CD4-positive, alpha-beta T cell treated with Interleukin-15 for 1 hour (primary cell): ENCODE measurements around the gene PCDHA12.
"Not testable (repeated sequence)": the region's sequence is repeated elsewhere in the genome, so short reads cannot be mapped to it uniquely, and the experiment has no call there.

ENCODE experiments used
- DNase-seq: peaks from one replicate; pipeline ENCODE4 v3.0.0-alpha.2; 2020

PCDHA12 gene

DNA sequence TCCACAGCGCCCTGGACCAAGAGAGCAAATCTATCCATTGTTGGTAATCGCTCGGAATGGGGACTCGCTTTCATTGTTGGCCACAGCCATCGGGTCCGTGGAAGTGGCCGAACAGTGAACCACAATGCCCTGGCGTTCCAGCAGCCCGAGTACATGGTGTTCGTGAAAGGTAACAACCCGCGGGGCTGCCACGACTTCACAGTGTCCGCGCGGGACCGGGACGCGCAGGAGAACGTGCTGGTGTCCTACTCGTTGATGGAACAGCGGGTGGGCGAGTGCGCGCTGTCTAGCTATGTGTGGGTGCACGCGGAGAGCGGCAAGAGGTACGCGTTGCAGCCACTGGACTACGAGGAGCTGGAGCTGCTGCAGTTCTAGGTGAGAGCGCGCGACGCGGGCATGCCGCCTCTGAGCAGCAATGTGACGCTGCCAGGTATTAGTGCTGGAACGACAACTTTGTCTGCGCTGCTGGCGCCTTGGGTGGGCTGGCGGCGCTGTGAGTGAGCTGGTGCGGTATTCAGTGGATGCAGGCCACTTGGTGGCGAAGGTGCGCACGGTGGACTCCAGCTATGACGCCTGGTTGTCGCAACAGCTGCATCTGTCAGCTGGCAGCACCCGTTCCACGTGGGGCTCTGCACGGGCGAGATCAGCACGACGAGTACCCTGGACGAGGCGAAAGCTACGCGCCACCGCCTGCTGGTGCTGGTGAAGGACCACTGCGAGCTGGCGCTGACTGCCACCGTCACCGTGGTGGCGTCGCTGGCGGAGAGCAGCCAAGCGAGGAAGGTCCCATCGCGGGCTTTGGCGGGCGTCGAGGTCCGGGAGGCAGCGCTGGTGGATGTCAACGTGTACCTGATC, 12.4 kb upstream of the PCDHA12 start:
- DNase-seq, result no peak

DNA sequence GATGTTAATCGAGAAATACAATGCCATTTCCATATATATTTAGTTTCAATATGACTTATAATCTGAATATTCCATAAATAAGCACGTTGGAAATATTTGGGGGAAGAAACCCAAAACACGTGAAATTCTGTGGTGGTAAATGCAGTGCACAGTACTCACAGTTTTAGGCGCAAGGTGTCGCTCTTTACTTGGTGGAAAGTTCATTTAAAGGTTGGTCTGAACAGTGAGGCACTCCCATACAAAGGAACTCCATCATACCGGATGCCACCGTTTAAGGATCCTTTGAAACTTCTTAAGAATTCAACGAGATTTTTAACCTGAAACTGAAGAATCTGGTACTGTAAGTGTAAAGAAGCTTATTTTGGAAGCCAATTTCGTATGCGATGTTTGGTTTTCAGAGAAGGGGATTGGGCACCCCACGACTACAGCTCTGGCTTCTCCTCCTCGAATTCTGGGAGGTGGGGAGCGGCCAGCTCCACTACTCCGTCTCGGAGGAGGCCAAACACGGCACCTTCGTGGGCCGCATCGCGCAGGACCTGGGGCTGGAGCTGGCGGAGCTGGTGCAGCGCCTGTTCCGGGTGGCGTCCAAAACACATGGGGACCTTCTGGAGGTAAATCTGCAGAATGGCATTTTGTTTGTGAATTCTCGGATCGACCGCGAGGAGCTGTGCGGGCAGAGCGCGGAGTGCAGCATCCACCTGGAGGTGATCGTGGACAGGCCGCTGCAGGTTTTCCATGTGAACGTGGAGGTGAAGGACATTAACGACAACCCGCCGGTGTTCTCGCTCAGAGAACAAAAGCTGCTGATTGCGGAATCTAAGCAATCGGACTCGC, 6.2 kb upstream of the PCDHA12 start, which contains the start of gene PCDHA11:
PCDHA11 (plus strand) TSS at position 237 of the 834 bp plus-strand sequence; CDS start at position 384, 147 bp downstream.
- DNase-seq, result no peak

DNA sequence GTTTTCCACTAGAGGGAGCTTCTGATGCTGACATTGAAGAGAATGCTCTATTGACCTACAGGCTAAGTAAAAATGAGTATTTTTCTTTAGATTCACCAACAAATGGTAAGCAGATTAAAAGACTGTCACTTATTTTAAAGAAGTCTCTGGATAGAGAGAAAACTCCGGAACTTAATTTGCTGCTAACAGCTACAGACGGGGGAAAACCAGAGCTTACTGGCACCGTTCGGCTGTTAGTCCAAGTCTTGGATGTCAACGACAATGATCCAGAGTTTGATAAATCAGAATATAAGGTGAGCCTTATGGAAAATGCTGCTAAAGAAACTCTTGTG, 5.6 kb upstream of the PCDHA12 start:
- no peak for DNase-seq

DNA sequence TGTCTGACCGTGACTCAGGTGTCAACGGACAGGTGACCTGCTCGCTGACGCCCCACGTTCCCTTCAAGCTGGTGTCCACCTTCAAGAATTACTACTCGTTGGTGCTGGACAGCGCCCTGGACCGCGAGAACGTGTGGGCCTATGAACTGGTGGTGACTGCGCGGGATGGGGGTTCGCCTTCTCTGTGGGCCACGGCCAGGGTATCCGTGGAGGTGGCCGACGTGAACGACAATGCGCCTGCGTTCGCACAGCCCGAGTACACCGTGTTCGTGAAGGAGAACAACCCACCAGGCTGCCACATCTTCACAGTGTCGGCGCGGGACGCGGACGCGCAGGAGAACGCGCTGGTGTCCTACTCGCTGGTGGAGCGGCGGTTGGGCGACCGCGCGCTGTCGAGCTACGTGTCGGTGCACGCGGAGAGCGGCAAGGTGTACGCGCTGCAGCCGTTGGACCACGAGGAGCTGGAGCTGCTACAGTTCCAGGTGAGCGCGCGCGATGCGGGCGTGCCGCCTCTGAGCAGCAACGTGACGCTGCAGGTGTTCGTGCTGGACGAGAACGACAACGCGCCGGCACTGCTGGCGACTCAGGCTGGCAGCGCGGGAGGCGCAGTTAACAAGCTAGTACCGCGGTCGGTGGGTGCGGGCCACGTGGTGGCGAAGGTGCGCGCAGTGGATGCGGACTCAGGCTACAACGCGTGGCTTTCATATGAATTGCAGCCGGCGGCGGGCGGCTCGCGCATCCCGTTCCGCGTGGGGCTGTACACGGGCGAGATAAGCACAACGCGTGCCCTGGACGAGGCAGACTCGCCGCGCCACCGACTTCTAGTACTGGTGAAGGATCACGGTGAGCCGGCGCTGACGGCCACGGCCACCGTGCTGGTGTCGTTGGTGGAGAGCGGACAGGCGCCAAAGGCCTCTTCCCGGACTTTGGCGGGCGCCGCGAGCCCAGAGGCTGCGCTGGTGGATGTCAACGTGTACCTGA, 4.6 kb upstream of the PCDHA12 start:
- no peak for DNase-seq

DNA sequence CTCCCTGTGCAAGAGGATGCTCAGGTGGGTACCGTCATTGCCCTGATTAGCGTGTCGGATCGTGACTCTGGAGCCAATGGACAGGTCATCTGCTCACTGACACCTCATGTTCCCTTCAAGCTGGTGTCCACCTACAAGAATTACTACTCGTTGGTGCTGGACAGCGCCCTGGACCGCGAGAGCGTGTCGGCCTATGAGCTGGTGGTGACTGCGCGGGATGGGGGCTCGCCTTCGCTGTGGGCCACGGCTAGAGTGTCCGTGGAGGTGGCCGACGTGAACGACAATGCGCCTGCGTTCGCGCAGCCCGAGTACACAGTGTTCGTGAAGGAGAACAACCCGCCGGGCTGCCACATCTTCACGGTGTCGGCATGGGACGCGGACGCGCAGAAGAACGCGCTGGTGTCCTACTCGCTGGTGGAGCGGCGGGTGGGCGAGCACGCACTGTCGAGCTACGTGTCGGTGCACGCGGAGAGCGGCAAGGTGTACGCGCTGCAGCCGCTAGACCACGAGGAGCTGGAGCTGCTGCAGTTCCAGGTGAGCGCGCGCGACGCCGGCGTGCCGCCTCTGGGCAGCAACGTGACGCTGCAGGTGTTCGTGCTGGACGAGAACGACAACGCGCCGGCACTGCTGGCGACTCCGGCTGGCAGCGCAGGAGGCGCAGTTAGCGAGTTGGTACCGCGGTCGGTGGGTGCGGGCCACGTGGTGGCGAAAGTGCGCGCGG, 1.6 kb downstream of the PCDHA12 start:
- not testable (repeated sequence) for DNase-seq

DNA sequence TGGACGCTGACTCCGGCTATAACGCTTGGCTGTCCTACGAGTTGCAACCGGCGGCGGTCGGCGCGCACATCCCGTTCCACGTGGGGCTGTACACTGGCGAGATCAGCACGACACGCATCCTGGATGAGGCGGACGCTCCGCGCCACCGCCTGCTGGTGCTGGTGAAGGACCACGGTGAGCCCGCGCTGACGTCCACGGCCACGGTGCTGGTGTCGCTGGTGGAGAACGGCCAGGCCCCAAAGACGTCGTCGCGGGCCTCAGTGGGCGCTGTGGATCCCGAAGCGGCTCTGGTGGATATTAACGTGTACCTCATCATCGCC, 2.1 kb downstream of the PCDHA12 start:
- no peak for DNase-seq

DNA sequence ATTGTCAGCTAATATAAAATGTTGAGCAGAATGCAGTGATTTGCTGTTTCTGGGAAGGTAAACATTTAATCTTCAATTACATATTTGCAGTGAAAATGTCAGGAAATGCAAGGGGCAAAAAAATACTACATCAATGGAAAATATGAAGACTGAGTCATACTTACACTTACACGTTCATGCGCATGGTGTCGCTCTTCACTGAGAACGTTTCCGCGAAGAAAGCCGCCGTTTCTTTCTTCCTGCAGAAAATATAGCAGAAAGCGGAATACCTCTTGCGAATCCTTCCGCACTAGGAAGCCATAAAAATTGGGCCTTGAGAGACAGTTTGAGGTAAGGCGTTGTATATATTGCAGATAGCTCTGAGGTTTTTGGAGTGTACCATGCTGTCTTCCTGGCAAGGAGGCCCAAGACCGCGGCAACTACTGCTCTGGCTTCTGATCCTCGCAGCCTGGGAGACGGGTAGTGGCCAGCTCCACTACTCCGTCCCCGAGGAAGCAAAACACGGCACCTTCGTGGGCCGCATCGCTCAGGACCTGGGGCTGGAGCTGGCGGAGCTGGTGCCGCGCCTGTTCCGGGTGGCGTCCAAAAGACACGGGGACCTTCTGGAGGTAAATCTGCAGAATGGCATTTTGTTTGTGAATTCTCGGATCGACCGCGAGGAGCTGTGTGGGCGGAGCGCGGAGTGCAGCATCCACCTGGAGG, 6.9 kb downstream of the PCDHA12 start, which contains the start of gene PCDHA13:
PCDHA13 (plus strand) TSS at position 236 of the 702 bp plus-strand sequence; CDS start at position 381, 145 bp downstream.
- DNase-seq, result no peak

DNA sequence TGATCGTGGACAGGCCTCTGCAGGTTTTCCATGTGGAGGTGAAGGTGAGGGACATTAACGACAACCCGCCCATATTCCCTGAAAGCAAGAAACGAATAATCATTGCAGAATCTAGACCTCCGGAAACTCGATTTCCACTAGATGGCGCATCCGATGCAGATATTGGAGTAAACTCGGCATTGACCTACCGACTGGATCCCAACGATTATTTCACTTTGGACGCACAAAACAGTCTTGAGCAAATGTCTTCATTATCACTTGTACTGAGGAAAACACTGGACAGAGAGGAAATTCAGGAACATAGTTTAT, 7.4 kb downstream of the PCDHA12 start:
- no peak for DNase-seq

DNA sequence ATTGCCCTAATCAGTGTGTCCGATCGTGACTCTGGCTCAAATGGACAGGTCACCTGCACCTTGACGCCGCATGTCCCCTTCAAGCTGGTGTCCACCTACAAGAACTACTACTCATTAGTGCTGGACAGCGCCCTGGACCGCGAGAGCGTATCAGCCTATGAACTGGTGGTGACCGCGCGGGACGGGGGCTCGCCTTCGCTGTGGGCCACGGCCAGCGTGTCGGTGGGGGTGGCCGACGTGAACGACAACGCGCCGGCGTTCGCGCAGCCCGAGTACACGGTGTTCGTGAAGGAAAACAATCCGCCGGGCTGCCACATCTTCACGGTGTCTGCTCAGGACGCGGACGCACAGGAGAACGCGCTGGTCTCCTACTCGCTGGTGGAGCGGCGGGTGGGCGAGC, 8.3 kb downstream of the PCDHA12 start:
- DNase-seq, result no peak

DNA sequence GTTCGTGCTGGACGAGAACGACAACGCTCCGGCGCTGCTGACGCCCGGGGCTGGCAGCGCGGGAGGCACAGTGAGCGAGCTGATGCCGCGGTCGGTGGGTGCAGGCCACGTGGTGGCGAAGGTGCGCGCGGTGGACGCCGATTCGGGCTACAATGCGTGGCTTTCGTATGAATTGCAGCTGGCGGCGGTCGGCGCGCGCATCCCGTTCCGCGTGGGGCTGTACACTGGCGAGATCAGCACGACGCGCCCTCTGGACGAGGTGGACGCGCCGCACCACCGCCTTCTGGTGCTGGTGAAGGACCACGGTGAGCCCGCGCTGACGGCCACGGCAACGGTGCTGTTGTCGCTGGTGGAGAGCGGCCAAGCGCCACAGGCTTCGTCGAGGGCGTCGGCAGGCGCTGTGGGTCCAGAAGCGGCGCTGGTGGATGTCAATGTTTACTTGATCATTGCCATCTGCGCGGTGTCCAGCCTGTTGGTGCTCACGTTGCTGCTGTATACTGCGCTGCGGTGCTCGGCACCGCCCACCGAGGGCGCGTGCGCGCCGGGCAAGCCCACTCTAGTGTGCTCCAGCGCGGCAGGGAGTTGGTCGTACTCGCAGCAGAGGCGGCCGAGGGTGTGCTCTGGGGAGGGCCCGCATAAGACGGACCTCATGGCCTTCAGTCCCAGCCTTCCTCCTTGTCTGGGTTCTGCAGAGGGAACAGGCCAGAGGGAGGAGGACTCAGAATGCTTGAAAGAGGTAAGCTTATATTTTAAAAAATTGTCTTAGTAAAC, 9.0 kb downstream of the PCDHA12 start:
- DNase-seq, result no peak

DNA sequence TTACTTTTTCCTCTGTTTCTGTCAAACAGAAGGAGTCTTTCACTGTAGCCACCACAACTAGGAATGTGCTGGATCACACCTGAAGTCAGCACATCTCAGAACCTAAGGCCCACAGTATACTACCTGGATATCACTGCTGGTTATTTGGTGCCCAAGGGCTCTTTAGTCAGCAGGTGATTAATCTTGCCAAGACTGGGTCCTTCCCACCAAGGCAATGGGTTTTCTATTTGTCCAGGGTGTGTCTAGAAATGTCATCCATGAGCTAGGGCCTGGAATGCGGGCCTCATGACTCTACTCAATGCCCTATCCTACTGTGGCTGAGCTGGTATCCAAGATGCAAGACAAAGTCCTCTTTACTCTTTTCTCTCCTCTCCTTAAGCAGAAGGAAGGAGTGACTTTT, 41.2 kb downstream of the PCDHA12 start:
- no peak for DNase-seq

DNA sequence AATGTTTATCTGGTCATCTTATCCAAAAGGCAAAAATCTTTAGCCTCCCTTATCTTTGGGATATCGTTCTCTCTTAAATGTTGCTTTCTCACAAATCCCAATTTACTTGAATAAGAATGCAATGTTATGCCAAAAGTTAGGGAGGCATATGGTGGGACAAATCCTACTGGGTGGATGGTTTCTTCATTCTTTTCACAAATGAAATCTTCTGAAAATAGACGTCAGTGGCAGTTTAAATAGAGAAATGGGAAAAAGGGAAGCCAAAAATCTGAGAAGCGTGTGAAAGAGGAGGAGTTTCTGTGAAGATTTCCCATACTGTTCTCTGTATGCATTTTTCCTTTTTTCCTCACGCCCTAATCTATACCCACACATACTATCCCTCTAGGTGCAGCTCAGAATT, 48.5 kb downstream of the PCDHA12 start:
- no peak for DNase-seq

DNA sequence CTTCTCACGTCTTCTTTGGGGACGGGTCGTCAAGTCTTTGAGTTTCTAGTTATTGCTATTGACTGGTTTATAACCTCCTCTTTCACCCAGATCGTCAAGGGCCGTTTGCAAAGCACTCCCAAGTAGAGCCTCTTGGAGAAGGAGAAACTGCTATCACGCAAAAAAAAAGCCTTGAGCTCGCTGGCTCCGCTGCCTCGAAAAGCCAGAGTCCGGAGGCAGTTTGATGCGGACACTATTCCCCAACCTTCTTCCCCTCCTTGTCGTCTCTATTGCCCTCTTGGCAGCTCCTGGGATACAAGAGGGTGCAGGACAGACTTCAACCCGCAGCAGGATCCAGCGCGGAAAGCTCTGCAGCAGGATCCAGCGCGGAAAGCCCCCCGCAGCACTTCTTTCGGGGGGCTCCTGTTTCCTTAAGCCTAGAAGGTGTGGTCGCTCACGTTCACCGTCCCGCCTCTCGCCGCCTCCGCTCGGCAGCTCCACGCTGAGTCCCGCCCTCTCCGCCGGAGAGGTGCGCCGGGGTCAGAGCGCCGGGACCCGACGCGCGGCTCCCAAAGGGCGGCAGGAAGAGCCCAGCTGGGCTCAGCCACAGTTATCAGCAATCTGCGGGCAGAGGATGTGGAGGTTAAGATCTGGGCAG, 50.8 kb downstream of the PCDHA12 start, which contains the start of gene PCDHAC1:
PCDHAC1 (plus strand) TSS at position 494 of the 637 bp plus-strand sequence. CDS start 594 bp downstream, outside the sequence.
- DNase-seq, result no peak

DNA sequence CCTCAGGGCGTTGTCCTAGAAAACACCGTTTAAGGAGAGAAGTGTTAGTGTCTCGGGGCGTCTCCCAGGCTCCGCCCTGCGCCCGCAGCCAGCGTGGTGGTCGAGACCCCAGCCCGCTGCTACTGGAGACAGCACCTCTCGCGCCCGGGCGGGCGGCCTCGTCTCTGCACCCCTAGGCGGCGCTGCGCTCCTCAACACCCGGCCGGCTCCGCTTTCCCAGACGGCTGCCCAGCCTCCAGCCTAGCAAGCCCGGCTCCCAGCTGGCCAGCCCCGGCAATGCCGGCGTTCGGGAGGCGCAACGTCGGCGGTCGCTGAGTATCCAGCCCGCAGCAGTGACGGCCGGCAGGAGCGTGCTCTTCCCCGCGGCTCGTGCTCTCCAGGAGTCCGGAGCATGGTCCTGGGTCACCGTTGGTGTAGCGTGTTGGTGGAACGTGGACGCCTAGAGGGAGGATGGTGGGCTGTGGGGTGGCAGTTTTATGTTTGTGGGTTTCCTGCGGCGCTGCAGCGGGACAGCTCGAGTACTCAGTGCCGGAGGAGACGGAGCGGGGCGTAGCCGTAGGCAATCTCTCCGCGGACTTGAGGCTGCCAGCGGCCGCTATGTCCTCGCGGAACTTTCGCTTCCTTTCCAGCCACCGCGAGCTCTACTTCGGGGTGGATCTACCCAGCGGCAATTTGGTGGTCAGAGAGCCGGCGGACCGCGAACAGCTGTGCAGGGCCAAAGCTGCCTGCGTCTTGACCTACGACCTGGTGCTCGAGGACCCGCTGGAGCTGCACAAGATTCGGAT, 51.5 kb downstream of the PCDHA12 start:
- DNase-seq, result no peak

DNA sequence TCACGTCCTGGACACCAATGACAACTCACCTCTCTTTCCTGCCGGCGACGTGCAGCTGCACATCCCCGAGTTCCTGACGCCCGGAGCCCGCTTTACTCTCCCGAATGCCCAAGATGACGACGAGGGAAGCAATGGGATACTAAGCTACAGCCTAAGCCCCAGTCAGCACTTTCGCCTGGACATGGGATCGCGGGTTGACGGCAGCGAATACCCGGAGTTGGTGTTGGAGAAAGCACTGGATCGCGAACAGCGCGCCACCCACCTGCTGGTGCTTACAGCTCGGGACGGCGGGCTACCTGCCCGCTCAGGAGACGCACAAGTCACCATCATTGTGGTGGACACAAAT, 52.1 kb downstream of the PCDHA12 start:
- DNase-seq, result no peak
